ENCODE data around the gene FOXD2. TPM values are rescaled to one million over a fixed set of nuclear protein-coding genes. Genes with fewer than 3 reads are reported as not detected.
A peak's percentile ranks its signal among the peaks of the same experiment; 100 is the strongest.

Gene FOXD2
- 0.13 TPM for total RNA-seq
- long read RNA-seq = 0 reads

DNA sequence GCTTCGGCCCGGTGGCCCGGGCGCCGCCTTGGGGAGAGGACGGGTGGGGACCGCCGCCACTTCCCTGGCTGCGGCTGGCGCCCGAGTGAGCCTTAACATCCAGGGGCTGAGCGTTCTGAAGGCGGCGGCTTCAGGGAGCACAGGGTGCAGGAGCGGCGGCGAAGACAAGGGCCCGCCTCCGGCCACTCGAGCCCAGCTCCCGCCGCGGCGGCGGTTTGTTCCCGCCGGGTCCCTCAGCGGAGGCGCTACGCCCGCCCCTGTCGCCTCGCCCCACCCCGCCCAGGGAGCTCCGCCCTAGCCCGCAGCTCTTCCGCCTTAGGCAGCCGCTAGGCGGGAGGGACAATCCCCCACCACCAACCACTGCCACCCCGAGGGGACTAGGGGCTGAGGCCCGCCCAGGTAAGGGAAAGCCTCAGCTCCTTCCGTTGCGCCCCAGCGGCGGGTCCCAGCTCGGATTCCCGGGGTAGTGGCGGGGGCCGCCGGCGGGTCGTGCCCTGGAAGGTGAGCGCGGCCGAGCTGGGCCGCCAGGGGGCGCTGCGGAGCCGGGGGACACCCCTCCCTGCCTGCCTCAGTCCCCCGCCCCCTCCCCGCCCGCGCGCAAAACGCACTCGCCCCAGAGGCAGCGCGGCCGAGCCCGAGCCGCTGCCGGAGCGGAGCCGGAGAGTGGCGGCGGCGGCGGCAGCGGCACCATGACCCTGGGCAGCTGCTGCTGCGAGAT, at the start of gene FOXD2:
Gene FOXD2 (plus strand): TSS at position 598 of the 718 bp plus-strand sequence. CDS start 92 bp downstream, at position 690.
- peak; percentile 95 for DNase-seq (ENCODE audit: low spot score)

DNA sequence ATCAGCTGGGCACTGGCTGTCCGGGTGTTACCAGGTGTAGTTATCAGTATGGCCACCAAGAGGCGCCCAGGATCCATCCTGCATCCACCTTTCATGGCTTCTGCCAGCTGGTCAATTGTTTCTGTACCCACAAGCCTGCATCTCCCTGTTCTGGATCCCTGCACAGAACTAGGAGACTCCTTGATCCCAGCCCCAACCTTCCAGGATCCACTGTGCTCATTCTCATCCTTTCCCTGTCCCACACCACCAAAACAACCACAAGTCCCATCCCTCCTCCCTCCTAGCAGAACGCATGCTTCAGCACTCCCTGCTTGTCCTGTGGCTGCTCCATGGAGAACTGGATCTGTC, 49.0 kb upstream of the FOXD2 start:
- DNase-seq (ENCODE audit: low spot score) = no peak

- no peak for DNase-seq (ENCODE audit: low spot score)
Measured at GRCh38 chr1:47389731-47390130, 48.1 kb upstream of the FOXD2 start.

DNA sequence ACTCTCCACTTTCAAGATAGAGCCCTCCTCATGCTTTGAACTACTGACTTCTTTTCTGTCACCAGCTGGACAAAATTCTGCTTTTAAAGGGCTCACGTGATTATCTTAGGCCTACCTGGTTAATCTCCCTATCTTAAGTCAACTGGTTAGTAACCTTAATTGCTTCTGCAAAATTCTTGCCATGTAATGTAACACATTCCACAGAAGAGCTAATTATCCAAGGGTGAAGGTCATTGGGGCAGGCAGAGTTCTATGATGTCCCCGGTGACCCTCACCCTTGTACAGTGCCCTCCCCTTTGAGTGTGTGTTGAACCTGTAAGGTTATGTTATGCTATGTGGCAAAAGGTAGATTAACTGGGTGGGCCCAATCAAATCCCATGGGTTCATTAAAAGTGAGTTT, 47.0 kb upstream of the FOXD2 start:
- no peak for DNase-seq (ENCODE audit: low spot score)

- no peak for DNase-seq (ENCODE audit: low spot score)
Measured at GRCh38 chr1:47393141-47393540, 44.7 kb upstream of the FOXD2 start.

- DNase-seq (ENCODE audit: low spot score) = no peak
Measured at GRCh38 chr1:47395433-47395832, 42.4 kb upstream of the FOXD2 start.

DNA sequence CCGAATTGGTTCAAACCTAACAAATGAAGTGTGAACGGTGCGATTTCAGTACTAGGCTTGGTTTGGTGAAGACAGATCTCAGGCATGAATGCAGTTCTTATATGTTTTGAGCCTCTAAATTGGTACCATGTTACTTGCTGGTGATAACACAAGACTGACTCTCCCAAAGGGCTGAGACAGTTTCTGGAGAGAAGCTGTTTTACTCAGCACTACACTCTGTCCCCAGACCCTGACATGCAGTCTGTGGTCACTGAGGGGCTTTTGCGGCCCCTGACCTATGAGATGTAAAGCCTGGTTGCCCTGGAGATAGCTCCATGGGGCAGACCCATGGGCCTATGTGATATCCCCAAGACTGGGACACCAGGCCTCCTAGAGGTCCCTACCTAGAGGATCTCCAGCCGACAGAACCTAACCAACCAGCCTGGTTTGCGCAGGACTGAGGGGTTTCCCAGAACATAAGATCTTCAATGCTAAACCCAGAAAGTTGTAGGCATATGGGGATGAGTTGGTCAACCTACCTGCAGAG, 41.1 kb upstream of the FOXD2 start:
- DNase-seq (ENCODE audit: low spot score) = no peak

DNA sequence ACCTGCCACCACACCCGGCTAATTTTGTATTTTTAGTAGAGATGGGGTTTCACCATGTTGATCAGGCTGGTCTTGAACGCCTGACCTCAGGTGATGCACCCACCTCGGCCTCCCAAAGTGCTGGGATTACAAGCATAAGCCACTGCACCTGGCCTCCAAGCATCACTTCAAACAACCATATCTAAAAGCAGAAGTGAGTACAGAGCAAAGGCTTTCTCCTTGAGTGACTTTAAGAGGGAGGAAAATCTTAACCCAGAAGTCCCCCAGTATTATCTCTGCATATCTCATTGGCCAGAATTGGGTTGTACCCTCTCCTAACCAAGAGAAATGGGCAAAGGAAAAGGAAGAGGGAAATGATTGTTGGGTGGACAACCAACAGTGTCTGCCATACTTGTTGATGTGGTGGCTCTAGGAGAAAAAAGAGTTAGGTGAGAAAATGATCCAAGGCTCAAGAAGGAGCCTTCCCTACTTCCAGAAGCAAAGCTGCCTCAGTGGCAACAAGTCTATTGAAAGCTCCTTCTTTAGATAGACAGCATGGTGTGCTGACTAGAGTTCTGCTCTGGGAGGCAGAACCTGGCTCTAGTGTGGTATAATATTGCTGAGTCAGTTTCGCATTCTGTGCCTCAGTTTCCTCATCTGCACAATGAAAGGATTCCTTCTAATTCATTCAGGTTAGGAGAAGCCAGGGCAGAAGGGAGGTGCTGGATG, 38.6 kb upstream of the FOXD2 start:
- no peak for DNase-seq (ENCODE audit: low spot score)

GRCh38 chr1:47399846-47400155, 38.0 kb upstream of the FOXD2 start:
- DNase-seq (ENCODE audit: low spot score) = no peak

DNA sequence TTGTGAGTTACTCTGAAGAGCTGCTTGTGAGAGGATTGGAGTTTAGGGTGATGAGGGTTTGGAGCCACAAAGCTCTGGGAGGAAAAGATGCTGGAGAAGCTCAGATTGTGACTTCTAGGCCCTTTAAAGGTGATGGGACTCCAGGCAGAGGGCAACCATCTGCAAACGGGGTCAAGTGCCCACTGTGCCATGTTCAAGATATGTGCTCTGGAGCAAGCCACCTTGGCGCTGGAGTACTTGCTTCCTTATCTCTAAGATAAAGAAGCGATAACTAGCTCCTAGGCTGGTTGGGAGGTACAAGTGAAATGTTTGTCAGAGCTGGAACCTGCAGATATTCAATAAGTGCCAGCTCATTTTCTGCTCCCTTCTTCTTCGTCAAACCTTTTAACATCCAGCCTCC, 36.1 kb upstream of the FOXD2 start:
- DNase-seq (ENCODE audit: low spot score) = peak; percentile 30

DNA sequence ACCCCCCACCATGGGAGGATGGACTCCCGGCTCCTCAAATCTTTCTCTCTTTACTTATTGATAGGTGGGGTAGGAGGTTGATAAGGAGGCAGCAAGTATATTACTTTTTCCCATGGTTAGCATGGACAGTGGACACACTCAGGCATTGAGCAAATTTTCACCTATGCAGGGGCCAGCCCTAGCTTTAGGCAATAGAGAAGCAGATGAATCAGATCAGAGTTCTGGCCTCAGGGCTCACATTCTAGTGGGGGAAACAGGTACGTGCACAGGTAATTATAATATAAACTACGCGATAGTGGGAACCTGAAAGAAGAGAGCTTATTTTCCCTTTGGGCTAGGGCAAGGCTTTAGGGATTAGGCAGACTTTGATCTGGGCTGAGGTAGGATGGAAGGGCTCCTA, 35.3 kb upstream of the FOXD2 start:
- peak; percentile 4 for DNase-seq (ENCODE audit: low spot score)

DNA sequence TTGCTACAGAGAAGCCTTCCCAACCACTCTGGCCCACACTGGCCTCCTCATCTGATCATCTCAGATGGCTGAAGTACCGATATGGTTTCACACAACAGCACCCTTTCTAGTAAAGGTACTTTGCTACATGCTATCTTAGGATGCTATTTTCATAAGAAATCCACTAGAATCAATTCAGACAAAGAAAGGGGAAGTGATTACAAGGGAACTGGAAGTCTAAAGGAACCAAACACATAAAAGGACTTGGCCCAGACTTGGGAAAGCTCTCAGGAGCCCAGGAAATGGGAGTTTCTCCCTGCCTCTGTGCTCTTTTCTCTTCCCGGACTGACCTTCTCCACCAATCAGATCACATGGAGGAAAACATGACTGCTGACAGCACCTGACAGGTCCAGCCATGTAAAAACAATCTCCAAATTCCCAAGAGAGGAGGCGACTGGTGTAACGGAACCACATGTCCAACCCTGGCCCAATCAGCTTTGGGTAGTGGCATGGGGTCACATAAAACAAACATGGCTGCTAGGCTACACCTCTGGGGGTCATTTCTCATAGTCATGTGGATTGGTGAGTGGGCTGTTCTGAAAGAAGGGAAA, 34.4 kb upstream of the FOXD2 start:
- DNase-seq (ENCODE audit: low spot score) = no peak

DNA sequence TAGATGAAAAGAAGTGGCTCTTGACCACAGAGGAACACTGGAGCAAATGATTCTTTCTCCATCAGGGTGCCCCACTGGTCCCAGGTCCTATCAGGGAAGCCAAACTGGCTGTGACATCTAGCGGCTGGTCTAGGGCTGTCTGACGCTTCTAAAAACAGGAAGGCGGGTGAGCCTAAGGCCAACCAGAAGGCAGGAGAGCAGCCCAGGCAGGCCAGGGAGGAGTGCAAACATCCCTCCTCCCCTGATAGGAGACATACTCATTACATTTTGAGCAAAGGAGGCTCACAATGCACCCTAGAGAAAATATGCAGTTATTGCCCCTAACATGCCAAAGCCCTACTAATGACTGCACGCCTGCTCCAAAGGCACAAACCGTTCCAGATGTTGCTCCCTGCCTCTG, 32.1 kb upstream of the FOXD2 start:
- no peak for DNase-seq (ENCODE audit: low spot score)

DNA sequence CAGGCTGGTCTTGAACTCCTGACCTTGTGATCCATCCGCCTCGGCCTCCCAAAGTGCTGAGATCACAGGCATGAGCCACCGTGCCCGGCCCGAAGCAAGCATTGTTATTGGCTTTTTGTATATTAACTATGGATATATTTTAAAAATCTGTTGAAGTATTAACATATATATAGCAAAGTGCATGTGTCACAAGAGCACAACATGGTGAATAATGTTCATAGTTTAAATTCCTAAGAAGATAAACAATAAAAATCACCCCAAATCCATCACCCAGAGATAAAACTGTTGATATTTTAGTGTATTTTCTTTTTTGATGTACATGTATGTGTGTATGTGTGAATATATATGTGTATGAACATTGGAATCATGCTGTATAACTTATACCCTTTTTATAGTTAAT, 30.9 kb upstream of the FOXD2 start:
- DNase-seq (ENCODE audit: low spot score) = no peak

GRCh38 chr1:47407481-47407880, 30.4 kb upstream of the FOXD2 start:
- DNase-seq (ENCODE audit: low spot score) = no peak

- no peak for DNase-seq (ENCODE audit: low spot score)
Measured at GRCh38 chr1:47409311-47410067, 28.4 kb upstream of the FOXD2 start.

DNA sequence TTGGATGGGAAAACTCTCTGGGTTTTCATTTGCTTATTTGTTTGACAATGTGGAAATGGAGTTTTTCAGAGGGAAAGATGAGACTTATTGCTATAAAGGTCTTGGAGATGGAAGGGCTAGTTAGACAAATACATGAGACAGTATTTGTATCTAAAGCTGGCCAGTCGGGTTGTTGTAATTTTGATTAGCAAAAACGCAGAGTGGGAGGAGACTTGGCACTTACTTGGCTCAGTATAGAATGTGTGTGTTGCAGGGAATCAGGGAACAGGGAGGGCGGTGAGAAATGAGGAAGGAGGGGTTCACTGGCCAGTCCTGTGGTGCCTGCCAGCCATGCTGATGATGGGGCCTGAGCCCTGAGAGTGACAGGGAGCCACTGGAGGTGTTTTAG, 27.8 kb upstream of the FOXD2 start:
- no peak for DNase-seq (ENCODE audit: low spot score)

GRCh38 chr1:47411436-47411835, 26.4 kb upstream of the FOXD2 start:
- DNase-seq (ENCODE audit: low spot score) = no peak

DNA sequence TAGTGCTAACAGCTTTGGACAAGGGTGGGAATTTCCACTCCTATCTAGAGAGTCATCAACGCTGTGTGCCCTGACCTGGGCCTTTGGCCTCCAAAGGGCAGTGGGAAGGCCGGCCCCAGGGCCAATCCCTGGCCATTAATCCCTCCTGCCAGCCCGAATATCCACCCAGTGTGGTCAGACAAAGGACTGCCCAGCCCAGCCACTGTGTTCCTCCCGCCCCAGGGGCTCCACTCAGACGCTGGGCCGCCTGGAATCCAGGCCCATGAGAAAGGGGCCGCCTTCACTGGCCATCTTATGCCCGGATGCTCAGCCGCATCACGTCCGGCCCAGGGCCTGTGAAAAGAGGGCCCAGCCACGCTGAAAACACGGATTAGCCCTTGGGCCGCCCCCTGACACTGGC, 25.4 kb upstream of the FOXD2 start:
- no peak for DNase-seq (ENCODE audit: low spot score)

GRCh38 chr1:47415728-47416318, 22.0 kb upstream of the FOXD2 start, which contains the start of gene FOXE3:
Gene FOXE3, plus strand, starts transcription at chr1:47416285. Its CDS starts 31 bp downstream, at chr1:47416316.
- DNase-seq (ENCODE audit: low spot score) = no peak

Measured in mesenteric fat pad (tissue), 1 donor.